ENCODE results near the gene DLX2.

The DLX2 gene

DNA sequence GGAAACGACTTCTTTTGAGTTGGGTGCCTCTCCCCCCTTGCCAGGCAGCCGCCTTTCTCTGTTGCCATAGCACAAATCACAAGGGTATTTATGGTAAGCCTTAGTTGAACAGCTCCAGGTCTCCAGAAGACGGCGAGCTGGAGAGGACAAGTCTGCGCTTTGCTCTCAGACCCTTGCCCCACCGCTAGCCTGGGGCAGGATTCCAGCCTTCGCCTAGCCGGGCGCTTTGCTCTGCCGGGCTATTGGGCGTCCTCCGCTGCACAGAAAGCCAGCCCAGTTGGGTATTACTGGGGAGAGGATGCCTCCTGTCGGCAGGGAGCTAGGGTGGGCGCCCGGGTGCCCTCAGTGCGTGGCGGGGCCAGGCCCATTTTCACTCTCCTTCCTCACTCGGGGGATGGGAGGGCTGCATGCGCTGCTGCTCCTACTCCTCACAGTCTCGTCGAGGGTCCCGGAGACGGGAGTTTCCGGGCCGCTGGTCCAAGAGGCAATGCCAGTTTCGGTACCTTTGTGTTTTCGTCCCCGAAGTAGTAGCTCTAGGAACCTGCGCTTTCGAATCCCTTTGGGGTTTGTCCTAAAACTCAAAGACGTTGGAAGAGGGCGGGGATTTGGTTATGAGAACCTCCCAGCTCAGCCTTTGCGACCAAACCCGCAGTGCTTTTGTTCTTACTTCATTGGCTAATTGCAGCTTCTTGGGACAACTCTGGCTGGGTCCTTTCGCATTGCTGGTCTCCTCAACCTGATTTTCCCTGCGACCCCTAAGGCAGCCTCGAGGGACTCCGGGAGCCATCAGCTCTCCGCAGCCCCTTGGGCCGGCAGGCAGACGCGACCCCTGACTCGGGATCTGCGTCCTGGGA is 3.6 kb upstream of the DLX2 start:
- peak; percentile 87 for DNase-seq (ENCODE audit: low read depth)
- H3K27me3 ChIP-seq (replicated peaks; ENCODE audit: control insufficient read depth, insufficient read depth, low read length) = peaks cover 40% of the 10 kb centered on the region
- peak overlapping the region; percentile 34 for H3K9ac ChIP-seq (ENCODE audit: low read length)
- peaks cover 28% of the 10 kb centered on the region for H3K4me1 ChIP-seq (ENCODE audit: control insufficient read depth, insufficient read depth, low read length)
- H3K36me3 ChIP-seq (ENCODE audit: control insufficient read depth, insufficient read depth, low read length, severe bottlenecking) = no peaks in the 10 kb centered on the region
- peak overlapping the region; percentile 78 for H3K4me3 ChIP-seq (ENCODE audit: low read length)
- no peaks in the 10 kb centered on the region for H3K9me3 ChIP-seq (ENCODE audit: control insufficient read depth, low read length)

DNA sequence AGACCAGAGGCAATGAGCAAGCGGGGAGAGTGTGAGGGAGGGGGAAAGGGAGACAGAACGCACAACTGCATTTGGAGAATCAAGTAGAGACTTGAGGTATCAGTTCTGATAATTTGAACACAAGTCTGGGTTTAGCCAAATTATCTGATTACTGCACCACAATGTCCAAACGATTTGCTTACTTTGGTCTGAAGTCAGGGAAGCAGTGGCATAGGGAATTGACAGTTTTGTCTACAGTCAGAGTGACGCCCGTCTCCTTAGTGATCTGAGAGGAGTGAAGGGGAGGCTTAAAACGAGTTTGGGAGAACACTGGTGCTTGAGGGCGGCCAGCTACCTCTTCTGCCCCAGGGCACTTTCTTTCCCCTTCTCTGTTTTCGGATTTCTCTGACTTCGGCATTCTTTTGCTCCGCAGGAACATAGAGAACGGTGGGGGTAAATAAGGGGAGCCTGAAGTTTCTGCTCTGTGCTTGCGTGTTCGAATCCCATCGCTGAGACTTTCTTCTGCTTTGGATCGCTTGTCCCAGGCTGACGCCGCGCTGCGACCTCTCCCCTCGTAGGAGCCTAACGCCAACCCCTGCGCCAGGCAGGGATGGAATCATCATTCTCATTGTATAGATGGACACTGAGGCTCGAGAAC is 2.9 kb upstream of the DLX2 start:
- no peak for DNase-seq (ENCODE audit: low read depth)
- Histone ChIP-seq H3K27me3 (replicated peaks; ENCODE audit: control insufficient read depth, insufficient read depth, low read length) (peaks cover 40% of the 10 kb centered on the region), H3K4me1 (ENCODE audit: control insufficient read depth, insufficient read depth, low read length) (peaks cover 34% of the 10 kb centered on the region), H3K4me3 (ENCODE audit: low read length) (peak overlapping the region; percentile 78), H3K36me3 (ENCODE audit: control insufficient read depth, insufficient read depth, low read length, severe bottlenecking) (no peaks in the 10 kb centered on the region), H3K9me3 (ENCODE audit: control insufficient read depth, low read length) (no peaks in the 10 kb centered on the region), H3K9ac (ENCODE audit: low read length) (no peak overlapping the region)

DNA sequence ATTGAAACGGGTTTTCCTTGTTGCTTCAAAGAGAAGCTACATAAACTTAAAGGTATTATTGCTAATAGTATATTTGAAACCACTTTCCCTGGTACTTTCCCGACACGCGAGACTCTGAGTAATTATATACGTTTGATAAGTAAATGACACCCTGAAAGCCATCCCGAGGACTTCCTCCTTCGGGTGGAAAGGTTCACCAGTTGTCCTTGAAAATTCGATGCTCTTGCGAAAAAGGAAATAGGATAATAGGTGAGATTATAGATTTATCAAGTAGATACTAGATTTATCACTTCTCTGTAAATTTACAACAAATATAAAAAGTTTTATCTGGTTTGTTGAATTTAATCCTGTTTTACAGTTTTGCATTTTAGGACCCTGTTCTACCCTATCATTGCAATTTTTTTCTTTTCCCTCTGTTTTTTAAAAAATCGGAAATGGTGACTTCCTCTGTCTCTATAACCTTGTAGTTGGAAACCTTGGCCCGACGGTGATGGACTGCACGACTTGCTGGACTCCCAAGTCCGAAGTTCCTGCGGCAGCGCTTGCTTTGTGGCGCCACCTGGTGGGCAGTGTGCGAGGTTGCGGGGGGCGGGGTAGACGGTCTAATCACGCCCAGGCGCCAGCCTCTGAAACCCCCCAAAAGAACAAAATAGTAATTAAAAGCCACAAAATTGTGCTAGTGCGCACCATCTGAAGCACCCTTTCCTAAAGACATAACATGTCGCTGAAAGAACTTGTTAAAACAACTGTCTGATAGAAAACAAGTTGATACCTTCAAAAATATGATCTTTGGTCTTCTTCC is 972 bp upstream of the DLX2 start:
- Histone ChIP-seq H3K4me1 (ENCODE audit: control insufficient read depth, insufficient read depth, low read length) (peaks cover 44% of the 10 kb centered on the region), H3K27me3 (replicated peaks; ENCODE audit: control insufficient read depth, insufficient read depth, low read length) (peaks cover 38% of the 10 kb centered on the region), H3K9me3 (ENCODE audit: control insufficient read depth, low read length) (no peaks in the 10 kb centered on the region), H3K9ac (ENCODE audit: low read length) (peak overlapping the region; percentile 47), H3K4me3 (ENCODE audit: low read length) (peak overlapping the region; percentile 81), H3K36me3 (ENCODE audit: control insufficient read depth, insufficient read depth, low read length, severe bottlenecking) (no peaks in the 10 kb centered on the region)
- DNase-seq (ENCODE audit: low read depth) = peak; percentile 94

DNA sequence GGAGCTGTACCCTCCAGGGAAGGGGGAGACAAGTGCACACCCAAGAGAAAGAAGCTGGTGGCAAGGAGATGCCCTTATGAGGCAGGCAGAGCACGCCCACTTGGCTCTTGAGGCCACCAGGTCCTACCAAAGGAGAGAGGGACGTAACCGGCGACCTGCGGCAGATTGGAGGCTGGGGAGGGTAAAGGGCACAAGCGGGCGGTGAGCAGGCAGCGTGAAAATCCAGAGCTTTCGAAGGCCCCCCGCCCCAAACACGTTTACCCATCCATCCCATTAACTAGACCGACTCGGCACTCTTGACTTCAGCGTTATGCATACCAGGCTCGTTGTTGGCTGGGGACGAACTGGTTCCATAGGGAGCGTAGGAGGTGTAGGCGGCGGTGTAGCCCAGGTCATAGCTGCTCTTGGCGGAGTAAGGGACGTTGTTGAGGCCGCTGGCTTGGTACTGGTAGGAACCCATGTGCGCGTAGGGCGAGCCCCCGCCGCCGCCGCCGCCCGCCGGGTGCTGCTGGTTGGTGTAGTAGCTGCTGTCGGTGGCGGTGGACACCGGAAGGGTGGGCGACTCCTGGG is 794 bp downstream of the DLX2 start:
- H3K4me3 ChIP-seq (ENCODE audit: low read length) = peak overlapping the region; percentile 81
- peak; percentile 69 for DNase-seq (ENCODE audit: low read depth)
- peaks cover 22% of the 10 kb centered on the region for H3K27me3 ChIP-seq (replicated peaks; ENCODE audit: control insufficient read depth, insufficient read depth, low read length)
- no peaks in the 10 kb centered on the region for H3K9me3 ChIP-seq (ENCODE audit: control insufficient read depth, low read length)
- H3K4me1 ChIP-seq (ENCODE audit: control insufficient read depth, insufficient read depth, low read length) = peaks cover 58% of the 10 kb centered on the region
- no peaks in the 10 kb centered on the region for H3K36me3 ChIP-seq (ENCODE audit: control insufficient read depth, insufficient read depth, low read length, severe bottlenecking)
- H3K9ac ChIP-seq (ENCODE audit: low read length) = peak overlapping the region; percentile 42

DNA sequence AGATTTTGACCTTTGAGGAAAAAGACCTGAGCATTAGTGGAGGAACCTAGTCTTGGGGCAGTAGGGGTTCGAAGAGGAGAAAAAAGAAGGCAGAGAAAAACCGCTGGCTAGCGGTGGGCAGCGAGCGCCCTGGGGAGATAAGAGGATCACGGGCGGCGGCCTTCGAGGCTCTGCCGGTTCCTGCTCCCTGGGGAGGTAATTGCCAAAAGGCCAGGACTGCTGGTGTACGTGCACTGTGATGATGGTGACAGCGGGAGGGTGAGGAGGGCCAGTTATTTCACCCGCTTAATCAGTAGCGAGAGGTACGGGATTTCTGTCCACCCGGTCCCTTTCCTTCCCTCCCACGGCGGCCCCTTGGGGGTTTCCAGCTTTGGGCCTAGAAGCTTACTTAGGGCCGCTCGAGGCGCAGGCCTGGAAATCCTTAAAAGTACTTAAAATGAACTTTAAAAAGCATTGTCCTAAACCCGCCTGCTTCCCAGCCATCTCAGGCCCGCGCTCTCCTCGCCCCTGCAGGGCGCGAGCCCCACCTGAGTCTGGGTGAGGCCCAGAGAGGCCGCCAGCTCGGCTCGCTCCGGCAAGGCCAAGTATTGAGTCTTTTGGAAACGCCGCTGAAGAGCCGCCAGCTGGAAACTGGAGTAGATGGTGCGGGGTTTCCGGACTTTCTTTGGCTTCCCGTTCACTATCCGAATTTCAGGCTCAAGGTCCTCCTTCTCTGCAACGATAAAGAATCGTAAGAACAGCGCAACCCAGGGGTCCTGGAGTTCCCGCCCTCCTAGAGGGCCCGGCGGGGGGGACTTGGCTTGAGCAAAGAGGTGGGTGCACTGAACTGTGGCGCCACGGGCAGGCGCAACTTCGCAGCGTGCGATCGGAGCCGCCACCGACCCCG is 1.5 kb downstream of the DLX2 start:
- peaks cover 57% of the 10 kb centered on the region for H3K4me1 ChIP-seq (ENCODE audit: control insufficient read depth, insufficient read depth, low read length)
- no peaks in the 10 kb centered on the region for H3K36me3 ChIP-seq (ENCODE audit: control insufficient read depth, insufficient read depth, low read length, severe bottlenecking)
- H3K4me3 ChIP-seq (ENCODE audit: low read length) = peak overlapping the region; percentile 81
- peak; percentile 53 for DNase-seq (ENCODE audit: low read depth)
- H3K27me3 ChIP-seq (replicated peaks; ENCODE audit: control insufficient read depth, insufficient read depth, low read length) = peaks cover 14% of the 10 kb centered on the region
- H3K9me3 ChIP-seq (ENCODE audit: control insufficient read depth, low read length) = no peaks in the 10 kb centered on the region
- peak overlapping the region; percentile 42 for H3K9ac ChIP-seq (ENCODE audit: low read length)

DNA sequence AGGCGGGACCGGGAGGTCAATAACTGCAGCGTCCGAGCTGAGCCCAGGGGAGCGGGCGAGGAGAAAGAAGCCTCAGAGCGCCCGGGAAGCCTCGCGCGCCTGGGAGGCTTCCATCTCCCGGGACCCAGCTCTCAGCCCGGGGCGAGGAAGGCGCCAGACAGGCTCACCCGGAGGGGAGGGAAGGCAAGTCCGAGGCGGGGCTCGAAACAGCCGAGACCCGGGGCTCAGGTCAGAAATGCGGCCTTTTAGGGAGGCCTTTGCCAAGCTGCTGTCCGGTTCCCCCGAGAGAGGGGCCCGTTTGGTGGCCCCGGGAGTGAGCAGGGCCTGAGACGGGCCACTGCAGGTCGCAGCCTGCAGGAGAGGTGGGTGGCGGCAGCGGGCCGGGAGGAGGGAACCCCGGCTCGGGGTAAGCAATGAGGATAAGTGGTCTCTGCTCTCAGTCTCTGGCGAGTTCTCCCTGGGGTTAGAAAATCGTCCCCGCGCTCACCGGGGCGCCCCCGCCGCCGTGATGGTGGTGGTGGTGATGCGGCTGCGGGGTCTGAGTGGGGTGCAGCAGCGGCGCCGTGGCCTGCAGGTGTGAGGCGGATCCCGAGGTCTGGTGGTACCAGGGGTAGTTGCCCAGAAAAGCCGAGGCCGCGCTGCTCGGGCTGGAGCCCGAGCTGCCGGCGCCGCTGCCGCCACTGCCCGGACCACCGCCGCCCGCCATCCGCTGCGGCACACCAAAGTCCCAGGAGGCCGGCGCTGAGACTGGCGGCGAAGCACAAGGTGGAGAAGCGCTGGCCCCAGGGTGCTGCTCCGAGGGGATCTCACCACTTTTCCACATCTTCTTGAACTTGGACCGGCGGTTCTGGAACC is 2.4 kb downstream of the DLX2 start:
- Histone ChIP-seq H3K27me3 (replicated peaks; ENCODE audit: control insufficient read depth, insufficient read depth, low read length) (peaks cover 6% of the 10 kb centered on the region), H3K4me1 (ENCODE audit: control insufficient read depth, insufficient read depth, low read length) (peaks cover 58% of the 10 kb centered on the region), H3K36me3 (ENCODE audit: control insufficient read depth, insufficient read depth, low read length, severe bottlenecking) (no peaks in the 10 kb centered on the region), H3K9ac (ENCODE audit: low read length) (no peak overlapping the region), H3K9me3 (ENCODE audit: control insufficient read depth, low read length) (no peaks in the 10 kb centered on the region), H3K4me3 (ENCODE audit: low read length) (peak overlapping the region; percentile 81)
- peak; percentile 41 for DNase-seq (ENCODE audit: low read depth)

DNA sequence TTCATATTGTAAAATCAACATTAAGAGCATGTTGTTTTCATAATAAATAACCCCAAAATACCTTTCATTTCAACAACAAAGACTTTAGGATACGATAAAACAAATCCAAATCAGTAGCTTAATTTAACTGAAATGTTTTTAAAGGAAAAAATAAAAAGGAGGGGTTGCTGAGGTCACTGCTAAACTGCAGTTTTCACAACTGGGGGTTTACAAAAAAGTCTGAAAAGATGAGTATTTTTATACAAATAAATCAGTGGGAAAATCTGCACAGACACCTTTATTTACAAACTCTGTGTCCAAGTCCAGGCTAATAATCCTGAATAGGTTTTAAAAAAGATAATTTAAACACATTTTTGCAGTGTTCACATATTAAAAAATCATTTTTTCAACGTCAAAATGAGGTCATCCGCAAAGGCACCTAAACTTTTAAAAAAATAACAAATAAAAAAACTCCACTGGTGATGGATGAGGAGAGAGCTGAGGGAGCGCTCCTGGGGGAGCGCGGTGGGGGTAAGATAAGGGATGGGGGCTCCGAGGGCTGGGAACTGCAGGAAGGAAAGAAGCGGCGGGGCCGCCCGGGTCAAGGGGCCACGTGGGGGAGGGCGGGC is 3.1 kb downstream of the DLX2 start:
- H3K27me3 ChIP-seq (replicated peaks; ENCODE audit: control insufficient read depth, insufficient read depth, low read length) = no peaks in the 10 kb centered on the region
- H3K4me3 ChIP-seq (ENCODE audit: low read length) = peak overlapping the region; percentile 81
- no peaks in the 10 kb centered on the region for H3K36me3 ChIP-seq (ENCODE audit: control insufficient read depth, insufficient read depth, low read length, severe bottlenecking)
- H3K4me1 ChIP-seq (ENCODE audit: control insufficient read depth, insufficient read depth, low read length) = peaks cover 62% of the 10 kb centered on the region
- peak overlapping the region; percentile 47 for H3K9ac ChIP-seq (ENCODE audit: low read length)
- no peaks in the 10 kb centered on the region for H3K9me3 ChIP-seq (ENCODE audit: control insufficient read depth, low read length)
- DNase-seq (ENCODE audit: low read depth) = no peak

DNA sequence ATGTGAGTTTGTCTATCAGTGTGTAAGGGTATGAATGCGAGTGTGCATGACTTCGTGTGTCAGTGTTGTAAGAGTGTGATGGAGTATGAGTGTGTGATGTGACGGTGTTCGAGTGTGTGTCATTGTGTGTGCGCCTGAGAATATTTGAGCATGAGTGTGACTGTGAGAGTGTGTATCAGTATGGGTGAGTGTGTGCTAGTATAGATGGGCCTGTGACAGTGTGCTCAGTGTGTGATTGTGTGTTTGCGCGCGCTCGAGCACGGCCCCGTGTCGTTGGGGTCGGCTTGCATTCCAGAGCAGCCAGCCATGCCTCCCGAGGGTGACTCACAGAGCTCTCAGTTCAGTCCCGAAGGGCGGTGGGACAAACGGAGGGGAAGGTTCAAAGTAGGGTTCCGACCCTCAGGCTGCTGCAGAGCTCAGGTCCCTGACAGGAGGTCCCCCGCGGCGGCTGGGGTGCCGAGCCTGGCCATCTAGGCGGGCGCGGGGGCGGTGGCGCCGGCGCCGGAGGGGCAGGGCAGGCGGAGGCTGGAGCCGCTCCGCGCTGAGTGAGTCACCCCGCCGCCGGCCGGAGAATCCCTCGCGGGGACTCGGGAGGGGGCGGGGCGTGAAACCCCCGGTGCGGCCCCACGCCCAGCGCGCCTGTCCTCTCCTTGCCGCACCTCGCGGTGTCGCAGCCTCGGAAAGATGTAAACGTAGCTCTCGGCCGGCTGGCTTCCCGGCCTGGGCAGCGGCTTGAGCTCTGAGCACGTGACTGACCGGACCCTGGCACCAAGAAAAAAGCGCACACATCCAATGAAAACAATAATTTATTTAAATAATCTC is 3.8 kb downstream of the DLX2 start:
- Histone ChIP-seq H3K9me3 (ENCODE audit: control insufficient read depth, low read length) (no peaks in the 10 kb centered on the region), H3K9ac (ENCODE audit: low read length) (peak overlapping the region; percentile 47), H3K4me1 (ENCODE audit: control insufficient read depth, insufficient read depth, low read length) (peaks cover 62% of the 10 kb centered on the region), H3K27me3 (replicated peaks; ENCODE audit: control insufficient read depth, insufficient read depth, low read length) (peaks cover under 1% of the 10 kb centered on the region), H3K4me3 (ENCODE audit: low read length) (peak overlapping the region; percentile 73), H3K36me3 (ENCODE audit: control insufficient read depth, insufficient read depth, low read length, severe bottlenecking) (no peaks in the 10 kb centered on the region)
- DNase-seq (ENCODE audit: low read depth) = peak; percentile 93

DNA sequence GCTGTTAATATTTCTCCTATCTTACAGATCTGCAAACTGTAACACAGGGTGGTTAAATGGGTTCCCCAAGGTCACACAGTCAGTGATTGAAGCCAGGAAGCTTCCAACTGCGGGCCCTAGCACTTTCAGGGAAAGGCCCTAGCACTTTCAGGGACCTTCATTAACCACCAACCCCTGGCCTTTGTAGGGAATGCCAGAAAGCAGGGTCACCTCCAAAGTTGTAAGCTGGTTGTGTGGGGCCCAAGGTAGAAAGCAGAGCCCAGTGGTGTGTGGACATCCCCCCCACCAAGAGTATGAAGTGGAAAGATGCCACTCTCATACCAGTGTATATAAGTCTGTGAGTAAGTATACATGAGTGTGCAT is 4.4 kb downstream of the DLX2 start:
- peak overlapping the region; percentile 73 for H3K4me3 ChIP-seq (ENCODE audit: low read length)
- no peak for DNase-seq (ENCODE audit: low read depth)
- H3K9ac ChIP-seq (ENCODE audit: low read length) = peak overlapping the region; percentile 47
- no peaks in the 10 kb centered on the region for H3K9me3 ChIP-seq (ENCODE audit: control insufficient read depth, low read length)
- H3K36me3 ChIP-seq (ENCODE audit: control insufficient read depth, insufficient read depth, low read length, severe bottlenecking) = no peaks in the 10 kb centered on the region
- peaks cover 61% of the 10 kb centered on the region for H3K4me1 ChIP-seq (ENCODE audit: control insufficient read depth, insufficient read depth, low read length)
- peaks cover 7% of the 10 kb centered on the region for H3K27me3 ChIP-seq (replicated peaks; ENCODE audit: control insufficient read depth, insufficient read depth, low read length)

All from adipocyte (in vitro differentiated cells).